Measurements from ENCODE around the gene CWC22. TPM values are rescaled to one million over a fixed set of nuclear protein-coding genes. Genes with fewer than 3 reads are reported as not detected.

The CWC22 gene
- total and polyA plus RNA-seq, 2 of the 13 experiments (the other 11 are each of a cell fraction or from before 2014, with no cell fraction given), result 5.7 to 29.2 TPM

- no peak for FAIRE-seq
- no TSS peak for BruUV-seq (replicated peaks)
- TF ChIP-seq ZNF138 (CRISPR knock-in tag; IDR thresholded peaks at IDR 0.05; ENCODE audit: low read depth) (no peak), ZNF644 (CRISPR knock-in tag; IDR thresholded peaks at IDR 0.05; ENCODE audit: low read depth) (0 out of 2 replicates have a peak, but pooled peaks have one; percentile 43), NFE2L2 (IDR thresholded peaks at IDR 0.05; ENCODE audit: low read length) (peak; percentile 50; the same call in 1 of the 2 replicates), MAX (IDR thresholded peaks at IDR 0.05) (no peak), FOXM1 (CRISPR knock-in tag; IDR thresholded peaks at IDR 0.05) (no peak), ZBTB7A (CRISPR knock-in tag; IDR thresholded peaks at IDR 0.05) (no peak), SP140L (CRISPR knock-in tag; IDR thresholded peaks at IDR 0.05; ENCODE audit: borderline replicate concordance) (no peak), ZNF552 (CRISPR knock-in tag; IDR thresholded peaks at IDR 0.05; ENCODE audit: borderline replicate concordance) (no peak), NCOA2 (CRISPR knock-in tag; IDR thresholded peaks at IDR 0.05) (no peak), HOXD1 (CRISPR knock-in tag; IDR thresholded peaks at IDR 0.05) (no peak), ZNF12 (CRISPR knock-in tag; IDR thresholded peaks at IDR 0.05) (no peak), ZNF543 (CRISPR knock-in tag; IDR thresholded peaks at IDR 0.05) (no peak), FOSL2 (CRISPR knock-in tag; IDR thresholded peaks at IDR 0.05) (peak; percentile 87), MAFF (IDR thresholded peaks at IDR 0.05; ENCODE audit: low read depth, low read length) (peak; percentile 38), ZNF274 (CRISPR knock-in tag; IDR thresholded peaks at IDR 0.05) (no peak), PHB2 (IDR thresholded peaks at IDR 0.05; ENCODE audit: partially characterized antibody) (no peak), FOSL1 (CRISPR knock-in tag; IDR thresholded peaks at IDR 0.05; ENCODE audit: borderline replicate concordance) (peak; percentile 37; the same call in 1 of the 2 replicates), ZNF446 (CRISPR knock-in tag; IDR thresholded peaks at IDR 0.05) (no peak), TMF1 (CRISPR knock-in tag; IDR thresholded peaks at IDR 0.05; ENCODE audit: low read depth) (no peak), RBM22 (optimal IDR thresholded peaks at IDR 0.05; ENCODE audit: low read length) (no peak), ZFP36L2 (CRISPR knock-in tag; IDR thresholded peaks at IDR 0.05) (no peak)
- TF ChIP-seq, protein P1, sequence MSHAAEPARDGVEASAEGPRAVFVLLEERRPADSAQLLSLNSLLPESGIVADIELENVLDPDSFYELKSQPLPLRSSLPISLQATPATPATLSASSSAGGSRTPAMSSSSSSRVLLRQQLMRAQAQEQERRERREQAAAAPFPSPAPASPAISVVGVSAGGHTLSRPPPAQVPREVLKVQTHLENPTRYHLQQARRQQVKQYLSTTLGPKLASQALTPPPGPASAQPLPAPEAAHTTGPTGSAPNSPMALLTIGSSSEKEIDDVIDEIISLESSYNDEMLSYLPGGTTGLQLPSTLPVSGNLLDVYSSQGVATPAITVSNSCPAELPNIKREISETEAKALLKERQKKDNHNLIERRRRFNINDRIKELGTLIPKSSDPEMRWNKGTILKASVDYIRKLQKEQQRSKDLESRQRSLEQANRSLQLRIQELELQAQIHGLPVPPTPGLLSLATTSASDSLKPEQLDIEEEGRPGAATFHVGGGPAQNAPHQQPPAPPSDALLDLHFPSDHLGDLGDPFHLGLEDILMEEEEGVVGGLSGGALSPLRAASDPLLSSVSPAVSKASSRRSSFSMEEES (CRISPR knock-in tag; IDR thresholded peaks at IDR 0.05), result no peak
- TF ChIP-seq, protein P2, sequence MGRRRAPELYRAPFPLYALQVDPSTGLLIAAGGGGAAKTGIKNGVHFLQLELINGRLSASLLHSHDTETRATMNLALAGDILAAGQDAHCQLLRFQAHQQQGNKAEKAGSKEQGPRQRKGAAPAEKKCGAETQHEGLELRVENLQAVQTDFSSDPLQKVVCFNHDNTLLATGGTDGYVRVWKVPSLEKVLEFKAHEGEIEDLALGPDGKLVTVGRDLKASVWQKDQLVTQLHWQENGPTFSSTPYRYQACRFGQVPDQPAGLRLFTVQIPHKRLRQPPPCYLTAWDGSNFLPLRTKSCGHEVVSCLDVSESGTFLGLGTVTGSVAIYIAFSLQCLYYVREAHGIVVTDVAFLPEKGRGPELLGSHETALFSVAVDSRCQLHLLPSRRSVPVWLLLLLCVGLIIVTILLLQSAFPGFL (CRISPR knock-in tag; IDR thresholded peaks at IDR 0.05), result no peak
- TF ChIP-seq, protein P3, sequence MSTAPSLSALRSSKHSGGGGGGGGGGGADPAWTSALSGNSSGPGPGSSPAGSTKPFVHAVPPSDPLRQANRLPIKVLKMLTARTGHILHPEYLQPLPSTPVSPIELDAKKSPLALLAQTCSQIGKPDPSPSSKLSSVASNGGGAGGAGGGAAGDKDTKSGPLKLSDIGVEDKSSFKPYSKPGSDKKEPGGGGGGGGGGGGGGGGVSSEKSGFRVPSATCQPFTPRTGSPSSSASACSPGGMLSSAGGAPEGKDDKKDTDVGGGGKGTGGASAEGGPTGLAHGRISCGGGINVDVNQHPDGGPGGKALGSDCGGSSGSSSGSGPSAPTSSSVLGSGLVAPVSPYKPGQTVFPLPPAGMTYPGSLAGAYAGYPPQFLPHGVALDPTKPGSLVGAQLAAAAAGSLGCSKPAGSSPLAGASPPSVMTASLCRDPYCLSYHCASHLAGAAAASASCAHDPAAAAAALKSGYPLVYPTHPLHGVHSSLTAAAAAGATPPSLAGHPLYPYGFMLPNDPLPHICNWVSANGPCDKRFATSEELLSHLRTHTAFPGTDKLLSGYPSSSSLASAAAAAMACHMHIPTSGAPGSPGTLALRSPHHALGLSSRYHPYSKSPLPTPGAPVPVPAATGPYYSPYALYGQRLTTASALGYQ (CRISPR knock-in tag; IDR thresholded peaks at IDR 0.05), result no peak
Measured at GRCh38 chr2:179917272-179917671, 89.8 kb downstream of the CWC22 start.

More at GRCh38 chr2:179917272-179917671, 89.8 kb downstream of the CWC22 start:
- Histone ChIP-seq H3K4me3 (replicated peaks in 1 of 3; ENCODE audit: insufficient read depth in 1 of 3, low read depth in 2 of 3, low read length in 3 of 3) (no peak overlapping the region), H2AFZ (ENCODE audit: low read length) (no peak overlapping the region), H4K20me1 (ENCODE audit: insufficient read depth, low read length) (no peaks in the 10 kb centered on the region), H3K4me2 (ENCODE audit: low read depth, low read length) (no peak overlapping the region), H3K27ac (ENCODE audit: extremely low read length, insufficient read depth, low read length) (no peak overlapping the region), H3K4me1 (ENCODE audit: insufficient read depth, low read length) (peaks cover 7% of the 10 kb centered on the region; the same call in 1 of the 2 replicates), H3K27me3 (ENCODE audit: control insufficient read depth in 1 of 2, insufficient read depth in 2 of 2, low read length in 2 of 2) (no peaks in the 10 kb centered on the region), H3K9me3 (ENCODE audit: low read length) (no peaks in the 10 kb centered on the region), H3K36me3 (replicated peaks in 1 of 2; ENCODE audit: control insufficient read depth in 1 of 2, insufficient read depth in 2 of 2, low read length in 2 of 2) (no peaks in the 10 kb centered on the region), H3K79me2 (ENCODE audit: insufficient read depth, low read length) (no peaks in the 10 kb centered on the region), H3K9ac (ENCODE audit: insufficient read depth, low read depth, low read length) (no peak overlapping the region)
- CTCF ChIA-PET (ENCODE audit: low intra/inter-chr PET ratio, low total read pairs), result no interaction called here
- POLR2A ChIA-PET, result no interaction called here
- intact Hi-C loops (cut with micrococcal nuclease; ENCODE audit: unreplicated experiment) (no loop called here), in situ Hi-C loops (cut with HindIII; ENCODE audit: extremely low pct_ligation_motif_present, low pct_unique_long_range_greater_than_20kb) (no loop called here)
- DNase-seq (ENCODE audit: low spot score) (peak; percentile 13), ATAC-seq (peak; percentile 63; the same call in 1 of the 3 replicates)
